Measurements from ENCODE around the gene CEBPE.

DNA sequence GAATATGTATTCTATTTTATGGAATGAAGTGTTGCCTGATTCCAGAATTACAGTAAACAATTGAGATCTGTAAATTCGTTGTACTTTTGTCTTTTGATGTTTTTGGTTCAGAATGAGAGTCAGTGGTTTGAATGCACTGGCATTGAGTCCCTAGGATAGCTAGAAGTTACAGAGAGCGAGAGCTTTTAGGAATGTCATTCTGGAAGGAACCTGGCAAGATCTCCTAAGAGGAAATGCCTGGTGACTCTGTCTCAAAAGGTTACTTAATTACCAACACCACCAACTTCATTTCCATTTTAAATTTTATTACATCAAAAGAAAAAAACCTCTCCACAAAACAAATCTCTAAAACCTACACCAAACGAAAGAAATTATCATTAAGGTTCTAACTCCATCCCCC is 6.0 kb upstream of the CEBPE start:
- TF ChIP-seq, protein P1, sequence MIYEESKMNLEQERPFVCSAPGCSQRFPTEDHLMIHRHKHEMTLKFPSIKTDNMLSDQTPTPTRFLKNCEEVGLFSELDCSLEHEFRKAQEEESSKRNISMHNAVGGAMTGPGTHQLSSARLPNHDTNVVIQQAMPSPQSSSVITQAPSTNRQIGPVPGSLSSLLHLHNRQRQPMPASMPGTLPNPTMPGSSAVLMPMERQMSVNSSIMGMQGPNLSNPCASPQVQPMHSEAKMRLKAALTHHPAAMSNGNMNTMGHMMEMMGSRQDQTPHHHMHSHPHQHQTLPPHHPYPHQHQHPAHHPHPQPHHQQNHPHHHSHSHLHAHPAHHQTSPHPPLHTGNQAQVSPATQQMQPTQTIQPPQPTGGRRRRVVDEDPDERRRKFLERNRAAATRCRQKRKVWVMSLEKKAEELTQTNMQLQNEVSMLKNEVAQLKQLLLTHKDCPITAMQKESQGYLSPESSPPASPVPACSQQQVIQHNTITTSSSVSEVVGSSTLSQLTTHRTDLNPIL (CRISPR knock-in tag; IDR thresholded peaks at IDR 0.05; ENCODE audit: low read depth) = no peak
- no peak for TF ChIP-seq ZFP30 (CRISPR knock-in tag; IDR thresholded peaks at IDR 0.05)
- TF ChIP-seq ZNF70 (CRISPR knock-in tag; IDR thresholded peaks at IDR 0.05) = no peak
- TF ChIP-seq, protein P2, sequence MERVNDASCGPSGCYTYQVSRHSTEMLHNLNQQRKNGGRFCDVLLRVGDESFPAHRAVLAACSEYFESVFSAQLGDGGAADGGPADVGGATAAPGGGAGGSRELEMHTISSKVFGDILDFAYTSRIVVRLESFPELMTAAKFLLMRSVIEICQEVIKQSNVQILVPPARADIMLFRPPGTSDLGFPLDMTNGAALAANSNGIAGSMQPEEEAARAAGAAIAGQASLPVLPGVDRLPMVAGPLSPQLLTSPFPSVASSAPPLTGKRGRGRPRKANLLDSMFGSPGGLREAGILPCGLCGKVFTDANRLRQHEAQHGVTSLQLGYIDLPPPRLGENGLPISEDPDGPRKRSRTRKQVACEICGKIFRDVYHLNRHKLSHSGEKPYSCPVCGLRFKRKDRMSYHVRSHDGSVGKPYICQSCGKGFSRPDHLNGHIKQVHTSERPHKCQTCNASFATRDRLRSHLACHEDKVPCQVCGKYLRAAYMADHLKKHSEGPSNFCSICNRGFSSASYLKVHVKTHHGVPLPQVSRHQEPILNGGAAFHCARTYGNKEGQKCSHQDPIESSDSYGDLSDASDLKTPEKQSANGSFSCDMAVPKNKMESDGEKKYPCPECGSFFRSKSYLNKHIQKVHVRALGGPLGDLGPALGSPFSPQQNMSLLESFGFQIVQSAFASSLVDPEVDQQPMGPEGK (CRISPR knock-in tag; IDR thresholded peaks at IDR 0.05; ENCODE audit: borderline replicate concordance) = no peak
- TF ChIP-seq, protein P3, sequence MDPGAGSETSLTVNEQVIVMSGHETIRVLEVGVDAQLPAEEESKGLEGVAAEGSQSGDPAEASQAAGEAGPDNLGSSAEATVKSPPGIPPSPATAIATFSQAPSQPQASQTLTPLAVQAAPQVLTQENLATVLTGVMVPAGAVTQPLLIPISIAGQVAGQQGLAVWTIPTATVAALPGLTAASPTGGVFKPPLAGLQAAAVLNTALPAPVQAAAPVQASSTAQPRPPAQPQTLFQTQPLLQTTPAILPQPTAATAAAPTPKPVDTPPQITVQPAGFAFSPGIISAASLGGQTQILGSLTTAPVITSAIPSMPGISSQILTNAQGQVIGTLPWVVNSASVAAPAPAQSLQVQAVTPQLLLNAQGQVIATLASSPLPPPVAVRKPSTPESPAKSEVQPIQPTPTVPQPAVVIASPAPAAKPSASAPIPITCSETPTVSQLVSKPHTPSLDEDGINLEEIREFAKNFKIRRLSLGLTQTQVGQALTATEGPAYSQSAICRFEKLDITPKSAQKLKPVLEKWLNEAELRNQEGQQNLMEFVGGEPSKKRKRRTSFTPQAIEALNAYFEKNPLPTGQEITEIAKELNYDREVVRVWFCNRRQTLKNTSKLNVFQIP (CRISPR knock-in tag; IDR thresholded peaks at IDR 0.05; ENCODE audit: borderline replicate concordance, low read depth) = no peak
- no peak for TF ChIP-seq CSDC2 (CRISPR knock-in tag; IDR thresholded peaks at IDR 0.05)
